Suprapubic skin (tissue), 4 donors: ENCODE measurements around the gene CCDC191. TPM values are rescaled to one million over a fixed set of nuclear protein-coding genes. Genes with fewer than 3 reads are reported as not detected.

ENCODE experiments used
- DNase-seq, 2 donors: peaks; one replicate each; pipeline ENCODE4 v3.0.0-alpha.2; 2019; ENCODE audit warnings: low spot score in 2 of 2
- H3K27ac ChIP-seq: fragments of 200-600 bp; sonication (generic); one replicate; pipeline ENCODE4 v1.5.1; 2019
- H3K27me3 ChIP-seq: fragments of 200-600 bp; sonication (generic); one replicate; pipeline ENCODE4 v1.5.1; 2019
- H3K36me3 ChIP-seq: fragments of 200-600 bp; sonication (generic); one replicate; pipeline ENCODE4 v1.5.1; 2019
- H3K4me1 ChIP-seq: fragments of 200-600 bp; sonication (generic); one replicate; pipeline ENCODE4 v1.5.1; 2019
- H3K4me3 ChIP-seq: fragments of 200-600 bp; sonication (generic); one replicate; pipeline ENCODE4 v1.5.1; 2019; ENCODE audit warnings: mild to moderate bottlenecking
- H3K9me3 ChIP-seq: fragments of 200-600 bp; sonication (generic); one replicate; pipeline ENCODE4 v1.5.1; 2019
- EP300 ChIP-seq: sonication (generic); formaldehyde crosslinking; IDR thresholded peaks from one replicate; pipeline ENCODE4 v1.6.1; 2017; ENCODE audit warnings: antibody characterized with exemption
- POLR2A ChIP-seq, 2 donors: fragments of 450-650 bp; IDR thresholded peaks; one replicate each; pipeline ENCODE4 v1.6.1; 2017; ENCODE audit warnings: antibody characterized with exemption in 2 of 2, mild to moderate bottlenecking in 2 of 2, moderate library complexity in 2 of 2
- POLR2AphosphoS5 ChIP-seq, 3 donors: sonication (generic); formaldehyde crosslinking; IDR thresholded peaks; one replicate each; pipeline ENCODE4 v1.6.1; 2017; ENCODE audit warnings: antibody characterized with exemption in 3 of 3
- WGBS: methylation state at CpG from one replicate; pipeline ENCODE4 v1.1.5; 2018; 5-methylcytosine and 5-hydroxymethylcytosine counted together
- total RNA-seq, 4 donors: library from RNA; depleted of rRNA; stranded (reverse); fragments of >200 nt; gene quantifications; one replicate each; pipeline ENCODE4 v1.1.0, GENCODE V29; 2016
- TF ChIP-seq, protein P1 (sequence below), 2 donors: fragments of 200-600 bp in 1 of 2; fragments of 450-650 bp in 1 of 2; sonication (generic) in 1 of 2; IDR thresholded peaks; one replicate each; pipeline ENCODE4 v1.5.1; 2016 to 2019; ENCODE audit warnings: antibody characterized with exemption in 2 of 2, mild to moderate bottlenecking in 1 of 2, moderate library complexity in 1 of 2

CCDC191 gene
- total RNA-seq, 4 donors from 2014 or later: 2.6 to 10.9 (median 4.8) TPM

DNA sequence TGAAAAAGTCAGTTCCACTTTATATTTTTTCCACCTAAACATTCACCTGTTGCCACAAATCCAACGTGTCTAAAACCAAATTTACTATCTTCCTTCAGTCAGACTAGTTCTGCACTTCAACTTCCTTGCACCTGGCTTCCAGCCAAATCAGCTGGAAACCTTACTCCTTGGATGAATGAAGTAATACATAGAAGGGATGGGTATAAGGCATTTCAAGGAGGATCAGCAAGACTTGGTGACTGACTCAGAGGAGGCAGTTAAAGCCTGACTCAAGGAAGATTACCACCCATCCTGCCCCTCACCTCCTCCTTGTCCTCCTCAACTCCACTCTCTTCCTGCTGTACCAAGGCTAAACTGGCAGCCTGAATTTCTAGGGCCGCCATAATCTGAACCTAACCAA is 37.3 kb upstream of the CCDC191 start:
- no peak overlapping the region for H3K27ac ChIP-seq
- no peaks in the 10 kb centered on the region for H3K9me3 ChIP-seq
- no peak overlapping the region for H3K4me3 ChIP-seq
- no peak for DNase-seq
- no peaks in the 10 kb centered on the region for H3K36me3 ChIP-seq
- 44% methylated on average over 2 of the region's 2 CpGs for whole genome bisulfite sequencing
- TF ChIP-seq, protein P1, sequence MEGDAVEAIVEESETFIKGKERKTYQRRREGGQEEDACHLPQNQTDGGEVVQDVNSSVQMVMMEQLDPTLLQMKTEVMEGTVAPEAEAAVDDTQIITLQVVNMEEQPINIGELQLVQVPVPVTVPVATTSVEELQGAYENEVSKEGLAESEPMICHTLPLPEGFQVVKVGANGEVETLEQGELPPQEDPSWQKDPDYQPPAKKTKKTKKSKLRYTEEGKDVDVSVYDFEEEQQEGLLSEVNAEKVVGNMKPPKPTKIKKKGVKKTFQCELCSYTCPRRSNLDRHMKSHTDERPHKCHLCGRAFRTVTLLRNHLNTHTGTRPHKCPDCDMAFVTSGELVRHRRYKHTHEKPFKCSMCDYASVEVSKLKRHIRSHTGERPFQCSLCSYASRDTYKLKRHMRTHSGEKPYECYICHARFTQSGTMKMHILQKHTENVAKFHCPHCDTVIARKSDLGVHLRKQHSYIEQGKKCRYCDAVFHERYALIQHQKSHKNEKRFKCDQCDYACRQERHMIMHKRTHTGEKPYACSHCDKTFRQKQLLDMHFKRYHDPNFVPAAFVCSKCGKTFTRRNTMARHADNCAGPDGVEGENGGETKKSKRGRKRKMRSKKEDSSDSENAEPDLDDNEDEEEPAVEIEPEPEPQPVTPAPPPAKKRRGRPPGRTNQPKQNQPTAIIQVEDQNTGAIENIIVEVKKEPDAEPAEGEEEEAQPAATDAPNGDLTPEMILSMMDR (IDR thresholded peaks at IDR 0.05): no peak
- TF ChIP-seq POLR2A (IDR thresholded peaks at IDR 0.05) (no peak), EP300 (no peak), POLR2AphosphoS5 (IDR thresholded peaks at IDR 0.05) (no peak)
- H3K4me1 ChIP-seq: peaks cover 9% of the 10 kb centered on the region
- no peaks in the 10 kb centered on the region for H3K27me3 ChIP-seq

DNA sequence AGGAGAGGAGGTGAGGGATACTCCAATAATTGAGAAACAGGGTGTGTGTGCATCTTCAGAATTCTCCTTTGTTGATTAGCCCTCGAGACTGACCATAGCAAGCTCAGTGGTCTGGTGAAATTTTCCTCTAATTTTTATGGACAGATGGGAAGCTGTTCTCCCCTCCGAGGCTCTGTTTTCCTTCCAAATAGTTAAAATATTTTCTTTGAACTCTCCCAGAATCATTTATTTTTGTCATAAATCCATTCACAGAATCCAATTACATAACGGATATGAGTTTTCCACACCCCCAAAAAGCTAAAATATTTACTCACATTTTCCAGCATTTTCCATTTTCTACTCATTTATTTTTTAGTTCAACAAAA is 36.7 kb upstream of the CCDC191 start:
- no peak for TF ChIP-seq EP300
- TF ChIP-seq POLR2A (IDR thresholded peaks at IDR 0.05): no peak
- TF ChIP-seq, protein P1 (IDR thresholded peaks at IDR 0.05): no peak
- TF ChIP-seq POLR2AphosphoS5 (IDR thresholded peaks at IDR 0.05): no peak
- 20% methylated on average over 3 of the region's 3 CpGs for WGBS
- H3K27ac ChIP-seq: no peak overlapping the region

DNA sequence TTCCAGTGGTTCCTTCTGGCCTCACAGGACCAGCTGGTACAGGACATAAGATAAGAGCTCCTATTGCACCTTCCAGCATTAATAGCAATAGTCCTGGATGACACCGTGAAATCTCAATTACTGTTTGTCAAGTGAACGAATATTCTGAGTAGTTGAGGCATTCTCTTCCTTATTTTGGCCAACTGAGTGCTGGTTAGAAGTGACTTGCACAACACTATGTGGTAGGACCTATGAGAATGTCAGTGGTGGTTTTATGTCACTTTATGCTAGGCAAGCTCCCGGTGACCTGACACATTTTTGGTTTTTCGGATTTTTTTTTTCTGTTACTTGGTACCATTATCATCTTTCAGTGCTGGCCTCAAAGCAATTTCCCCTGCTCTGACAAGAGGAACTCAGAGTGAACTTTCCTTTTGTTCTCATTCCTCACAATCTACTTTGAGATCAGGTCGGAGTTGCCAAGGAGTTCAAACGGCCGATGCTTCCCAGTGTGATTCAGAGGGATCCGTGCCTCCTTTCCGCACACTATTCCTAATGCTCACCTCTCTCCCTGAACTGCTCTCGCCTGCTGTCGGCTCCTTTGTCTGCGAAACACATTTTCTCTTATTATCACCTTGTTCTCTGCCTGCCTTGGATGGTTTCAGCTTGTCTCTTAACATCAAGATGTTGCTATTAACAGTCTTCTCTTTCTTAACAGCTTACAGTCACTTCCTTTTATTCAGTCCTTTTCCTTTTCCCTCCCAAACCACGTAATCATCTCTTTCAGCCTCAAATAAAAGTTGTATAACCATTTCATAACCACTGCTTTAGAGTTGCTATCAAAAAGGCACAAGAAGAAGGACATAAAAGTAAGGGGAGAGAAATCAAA is 36.1 kb upstream of the CCDC191 start:
- no peak for DNase-seq
- TF ChIP-seq EP300 (no peak), POLR2A (IDR thresholded peaks at IDR 0.05) (no peak), POLR2AphosphoS5 (IDR thresholded peaks at IDR 0.05) (no peak)
- TF ChIP-seq, protein P1 (IDR thresholded peaks at IDR 0.05): no peak
- Histone ChIP-seq H3K9me3 (no peaks in the 10 kb centered on the region), H3K36me3 (peaks cover 6% of the 10 kb centered on the region), H3K4me1 (peaks cover 9% of the 10 kb centered on the region), H3K27me3 (no peaks in the 10 kb centered on the region), H3K27ac (no peak overlapping the region), H3K4me3 (no peak overlapping the region)
- WGBS: 49% methylated on average over 13 of the region's 13 CpGs

More for the DNA sequence above, 36.7 kb upstream of the CCDC191 start:
- Histone ChIP-seq H3K27me3 (no peaks in the 10 kb centered on the region), H3K36me3 (peaks cover under 1% of the 10 kb centered on the region), H3K9me3 (no peaks in the 10 kb centered on the region), H3K4me1 (peaks cover 9% of the 10 kb centered on the region), H3K4me3 (no peak overlapping the region)
- DNase-seq: no peak

DNA sequence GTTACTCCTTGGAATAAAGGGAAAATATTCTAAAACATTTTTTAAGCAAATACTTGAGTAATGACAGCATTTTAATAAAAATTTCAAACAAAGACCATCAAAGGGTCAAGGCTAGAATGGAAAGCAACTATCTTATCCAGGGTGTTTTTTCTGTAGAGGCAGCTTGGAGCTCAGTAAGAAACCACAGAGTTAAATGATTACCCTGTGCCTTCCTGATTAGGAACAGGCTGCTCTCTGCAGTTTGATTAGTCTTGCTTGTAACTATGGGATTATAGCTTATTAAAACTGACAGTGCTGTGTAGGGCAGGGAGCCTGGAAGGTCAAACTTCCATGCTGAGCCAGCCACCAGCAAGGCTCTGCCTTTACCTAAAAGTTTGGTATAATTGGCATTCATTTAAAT is 33.3 kb upstream of the CCDC191 start:
- Histone ChIP-seq H3K27me3 (no peaks in the 10 kb centered on the region), H3K27ac (no peak overlapping the region), H3K9me3 (no peaks in the 10 kb centered on the region), H3K4me3 (no peak overlapping the region), H3K36me3 (peaks cover 33% of the 10 kb centered on the region), H3K4me1 (peaks cover 9% of the 10 kb centered on the region)
- DNase-seq: no peak
- TF ChIP-seq POLR2AphosphoS5 (IDR thresholded peaks at IDR 0.05) (no peak), POLR2A (IDR thresholded peaks at IDR 0.05) (no peak), EP300 (no peak)
- TF ChIP-seq, protein P1 (IDR thresholded peaks at IDR 0.05): no peak

DNA sequence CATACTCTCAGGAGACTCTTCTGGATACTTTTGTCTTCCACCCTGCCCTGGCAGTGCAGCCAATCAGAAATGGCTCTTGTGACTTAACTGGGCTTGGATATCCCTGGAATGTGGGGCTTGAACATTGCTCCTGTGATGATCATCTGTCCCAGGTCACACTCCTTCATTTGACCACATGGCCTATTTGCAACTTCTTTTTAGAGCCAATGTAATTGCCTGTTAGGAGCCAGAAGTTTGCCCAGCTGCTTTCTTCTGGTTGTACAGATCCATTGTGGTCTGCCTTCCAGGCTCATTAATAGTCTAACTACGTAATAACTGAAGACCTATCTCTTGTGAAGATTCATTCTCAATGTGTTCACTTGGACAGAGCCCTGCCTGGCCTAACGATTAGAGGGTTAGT is 30.0 kb upstream of the CCDC191 start:
- H3K9me3 ChIP-seq: no peaks in the 10 kb centered on the region
- H3K27ac ChIP-seq: no peak overlapping the region
- TF ChIP-seq, protein P1 (IDR thresholded peaks at IDR 0.05): no peak
- TF ChIP-seq EP300 (no peak), POLR2A (IDR thresholded peaks at IDR 0.05) (no peak)
- no peaks in the 10 kb centered on the region for H3K27me3 ChIP-seq
- no peak for DNase-seq
- peaks cover 59% of the 10 kb centered on the region for H3K36me3 ChIP-seq
- 89% methylated on average over 2 of the region's 2 CpGs for WGBS
- H3K4me1 ChIP-seq: no peaks in the 10 kb centered on the region
- H3K4me3 ChIP-seq: no peak overlapping the region
